Measurements from ENCODE around the gene USP21. TPM values are rescaled to one million over a fixed set of nuclear protein-coding genes. Genes with fewer than 3 reads are reported as not detected.

USP21 gene
- total and polyA plus RNA-seq, 3 experiments from 2014 or later = 26.1 to 28.3 (median 27.4) TPM

DNA sequence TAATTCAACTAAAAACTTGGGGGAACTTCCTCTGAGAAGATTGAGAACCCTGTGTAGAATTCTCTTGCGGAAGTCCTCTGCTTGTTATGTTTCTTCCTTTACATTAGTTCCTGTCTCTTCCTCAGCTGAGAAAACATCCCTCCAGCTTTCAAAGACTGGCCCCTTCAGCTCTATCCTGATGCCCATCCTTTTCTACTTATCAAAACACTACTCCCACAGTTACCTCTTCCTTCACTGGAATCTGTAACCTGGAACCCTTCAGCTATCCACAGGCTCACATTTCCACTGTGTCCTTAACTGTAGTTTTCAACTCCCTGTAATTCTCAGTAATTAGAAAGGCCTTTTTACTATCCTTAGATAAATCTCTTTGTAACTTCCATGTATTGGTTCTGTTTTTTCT, 20.9 kb upstream of the USP21 start:
- H3K4me3 ChIP-seq (ENCODE audit: low read length) = no peak overlapping the region
- POLR2A ChIA-PET = interaction anchor here (1.0 kb wide), 1 partner anchor 41 kb away, joined by 4 read pairs; no protein-coding TSS in a partner anchor
- peaks cover 0 to 2% (median 0%) of the 10 kb centered on the region in 3 donors for H3K36me3 Mint-ChIP-seq
- H3K27ac Mint-ChIP-seq = peak overlapping the region in 2 of 8 donors; percentile 11 to 86
- H3K27me3 ChIP-seq (ENCODE audit: insufficient read depth, low read length, poor library complexity, severe bottlenecking) = no peaks in the 10 kb centered on the region
- H3K36me3 ChIP-seq (ENCODE audit: insufficient read depth, low read length) = no peaks in the 10 kb centered on the region
- CTCF ChIA-PET = interaction anchor here (0.8 to 5.4 kb wide), 10 partner anchors 21 to 303 kb away, joined by 3 to 24 read pairs (median 5); partner anchors contain the start of genes ARHGAP30, KLHDC9, NIT1 and PFDN2
- DNase-seq = no peak
- H3K4me1 Mint-ChIP-seq = peaks cover 4 to 8% (median 6%) of the 10 kb centered on the region in 3 donors
- no peak overlapping the region for H3K27ac ChIP-seq (ENCODE audit: low read depth, low read length)
- H3K4me3 Mint-ChIP-seq = peak overlapping the region in 1 of 7 donors; percentile 8
- H3K27me3 Mint-ChIP-seq = no peaks in the 10 kb centered on the region
- H3K4me1 ChIP-seq (ENCODE audit: insufficient read depth, low read length) = peaks cover 5% of the 10 kb centered on the region
- H3K9me3 ChIP-seq (ENCODE audit: low read length) = no peaks in the 10 kb centered on the region
- H3K9me3 Mint-ChIP-seq = no peaks in the 10 kb centered on the region

GRCh38 chr1:161139766-161140165, 19.5 kb upstream of the USP21 start:
- H3K27me3 Mint-ChIP-seq = no peaks in the 10 kb centered on the region
- H3K4me1 ChIP-seq (ENCODE audit: insufficient read depth, low read length) = no peaks in the 10 kb centered on the region
- no peak overlapping the region for H3K27ac Mint-ChIP-seq
- H3K4me1 Mint-ChIP-seq = peaks cover 4 to 8% (median 6%) of the 10 kb centered on the region in 3 donors
- no peak overlapping the region for H3K4me3 ChIP-seq (ENCODE audit: low read length)
- H3K4me3 Mint-ChIP-seq = no peak overlapping the region
- peaks cover 0 to 2% (median 0%) of the 10 kb centered on the region in 3 donors for H3K36me3 Mint-ChIP-seq
- no peaks in the 10 kb centered on the region for H3K9me3 Mint-ChIP-seq
- H3K36me3 ChIP-seq (ENCODE audit: insufficient read depth, low read length) = no peaks in the 10 kb centered on the region
- ChIA-PET POLR2A (no interaction called here), CTCF (interaction anchor here (0.7 to 5.4 kb wide), 5 partner anchors 12 to 69 kb away, joined by 3 to 24 read pairs (median 9); partner anchors contain the start of genes ARHGAP30, KLHDC9 and PPOX)
- H3K27ac ChIP-seq (ENCODE audit: low read depth, low read length) = no peak overlapping the region
- no peaks in the 10 kb centered on the region for H3K27me3 ChIP-seq (ENCODE audit: insufficient read depth, low read length, poor library complexity, severe bottlenecking)
- peak in 2 of 5 donors; percentile 18 to 48 for DNase-seq
- H3K9me3 ChIP-seq (ENCODE audit: low read length) = no peaks in the 10 kb centered on the region

- no peaks in the 10 kb centered on the region for H3K36me3 ChIP-seq (ENCODE audit: insufficient read depth, low read length)
- no peaks in the 10 kb centered on the region for H3K27me3 ChIP-seq (ENCODE audit: insufficient read depth, low read length, poor library complexity, severe bottlenecking)
- DNase-seq = no peak
- H3K27me3 Mint-ChIP-seq = no peaks in the 10 kb centered on the region
- no peak overlapping the region for H3K4me3 Mint-ChIP-seq
- POLR2A ChIA-PET = interaction anchor here (0.7 kb wide), 1 partner anchor 10 kb away, joined by 3 read pairs; no protein-coding TSS in a partner anchor
- H3K9me3 Mint-ChIP-seq = no peaks in the 10 kb centered on the region
- CTCF ChIA-PET = interaction anchor here (0.7 to 5.4 kb wide), 9 partner anchors 10 to 151 kb away, joined by 3 to 24 read pairs (median 4); partner anchors contain the start of gene KLHDC9
- no peaks in the 10 kb centered on the region for H3K9me3 ChIP-seq (ENCODE audit: low read length)
- H3K27ac ChIP-seq (ENCODE audit: low read depth, low read length) = no peak overlapping the region
- H3K4me3 ChIP-seq (ENCODE audit: low read length) = no peak overlapping the region
- peak overlapping the region in 1 of 8 donors; percentile 32 for H3K27ac Mint-ChIP-seq
- peaks cover 1 to 3% (median 3%) of the 10 kb centered on the region in 3 donors for H3K4me1 Mint-ChIP-seq
- no peaks in the 10 kb centered on the region for H3K36me3 Mint-ChIP-seq
- no peaks in the 10 kb centered on the region for H3K4me1 ChIP-seq (ENCODE audit: insufficient read depth, low read length)
These were observed 18.4 kb upstream of the USP21 start for GRCh38 chr1:161140755-161141400.

DNA sequence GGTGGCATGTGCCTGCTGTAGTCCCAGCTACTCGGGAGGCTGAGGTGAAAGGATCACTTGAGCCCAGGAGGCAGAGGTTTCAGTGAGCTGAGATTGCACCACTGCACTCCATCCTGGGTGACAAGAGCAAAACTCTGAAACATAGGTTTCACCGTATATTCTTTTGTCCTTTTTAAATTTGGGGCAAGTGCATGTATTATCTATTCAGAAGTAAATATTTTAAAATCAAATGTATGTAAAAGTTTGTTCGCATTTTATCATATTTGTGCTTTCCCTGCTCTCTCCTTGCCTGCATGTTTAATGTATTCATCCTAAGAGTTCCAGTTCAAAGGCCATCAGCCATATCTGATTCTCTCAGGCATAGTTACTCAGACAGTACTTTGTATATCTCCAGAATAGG, 13.5 kb upstream of the USP21 start:
- POLR2A ChIA-PET = no interaction called here
- H3K36me3 Mint-ChIP-seq = no peaks in the 10 kb centered on the region
- H3K9me3 ChIP-seq (ENCODE audit: low read length) = no peaks in the 10 kb centered on the region
- no peaks in the 10 kb centered on the region for H3K4me1 Mint-ChIP-seq
- CTCF ChIA-PET = interaction anchor here (1.8 kb wide), 1 partner anchor 13 kb away, joined by 3 read pairs; the partner anchor contains the start of gene DEDD
- no peaks in the 10 kb centered on the region for H3K27me3 Mint-ChIP-seq
- H3K4me1 ChIP-seq (ENCODE audit: insufficient read depth, low read length) = no peaks in the 10 kb centered on the region
- H3K27me3 ChIP-seq (ENCODE audit: insufficient read depth, low read length, poor library complexity, severe bottlenecking) = no peaks in the 10 kb centered on the region
- no peak for DNase-seq
- no peak overlapping the region for H3K4me3 ChIP-seq (ENCODE audit: low read length)
- H3K4me3 Mint-ChIP-seq = no peak overlapping the region
- no peaks in the 10 kb centered on the region for H3K9me3 Mint-ChIP-seq
- H3K27ac ChIP-seq (ENCODE audit: low read depth, low read length) = no peak overlapping the region
- no peak overlapping the region for H3K27ac Mint-ChIP-seq
- H3K36me3 ChIP-seq (ENCODE audit: insufficient read depth, low read length) = no peaks in the 10 kb centered on the region

- POLR2A ChIA-PET = interaction anchor here (0.6 to 2.2 kb wide), 16 partner anchors 13 to 358 kb away, joined by 3 to 17 read pairs (median 4); partner anchors contain the start of genes ARHGAP30, B4GALT3, DEDD and NDUFS2
- CTCF ChIA-PET = interaction anchor here (0.7 to 6.4 kb wide), 8 partner anchors 12 to 154 kb away, joined by 3 to 44 read pairs (median 4); partner anchors contain the start of genes ARHGAP30, B4GALT3, PPOX and TOMM40L
- H3K36me3 ChIP-seq (ENCODE audit: insufficient read depth, low read length) = no peaks in the 10 kb centered on the region
- no peaks in the 10 kb centered on the region for H3K27me3 Mint-ChIP-seq
- peak overlapping the region; percentile 87 for H3K4me3 ChIP-seq (ENCODE audit: low read length)
- no peaks in the 10 kb centered on the region for H3K9me3 ChIP-seq (ENCODE audit: low read length)
- H3K4me1 Mint-ChIP-seq = peaks cover 21 to 39% (median 28%) of the 10 kb centered on the region in 3 donors
- H3K9me3 Mint-ChIP-seq = no peaks in the 10 kb centered on the region
- peaks cover 11% of the 10 kb centered on the region for H3K4me1 ChIP-seq (ENCODE audit: insufficient read depth, low read length)
- peak overlapping the region; percentile 98 for H3K27ac ChIP-seq (ENCODE audit: low read depth, low read length)
- H3K4me3 Mint-ChIP-seq = peak overlapping the region; percentile 98 to 100 (median 98)
- DNase-seq = no peak
- H3K27me3 ChIP-seq (ENCODE audit: insufficient read depth, low read length, poor library complexity, severe bottlenecking) = no peaks in the 10 kb centered on the region
- peaks cover 0 to 26% (median 7%) of the 10 kb centered on the region in 3 donors for H3K36me3 Mint-ChIP-seq
- peak overlapping the region; percentile 98 to 100 (median 100) for H3K27ac Mint-ChIP-seq
These were observed 6.1 kb upstream of the USP21 start for GRCh38 chr1:161153176-161153575.

- Histone ChIP-seq H3K4me1 (ENCODE audit: insufficient read depth, low read length) (peaks cover 14% of the 10 kb centered on the region), H3K4me3 (ENCODE audit: low read length) (peak within 1 kb of the TSS; percentile 87), H3K27me3 (ENCODE audit: insufficient read depth, low read length, poor library complexity, severe bottlenecking) (no peaks in the 10 kb centered on the region), H3K27ac (ENCODE audit: low read depth, low read length) (peak within 1 kb of the TSS; percentile 98), H3K36me3 (ENCODE audit: insufficient read depth, low read length) (no peaks in the 10 kb centered on the region), H3K9me3 (ENCODE audit: low read length) (no peaks in the 10 kb centered on the region)
- POLR2A ChIA-PET = interaction anchor here (0.6 to 2.2 kb wide), 12 partner anchors 12 to 160 kb away, joined by 3 to 17 read pairs (median 4); partner anchors contain the start of genes ARHGAP30, B4GALT3, DEDD and NDUFS2
- Mint-ChIP-seq H3K36me3 (peaks cover 0 to 33% (median 7%) of the 10 kb centered on the region in 3 donors), H3K4me1 (peaks cover 25 to 44% (median 34%) of the 10 kb centered on the region in 3 donors), H3K27ac (peak within 1 kb of the TSS; percentile 98 to 100 (median 100)), H3K4me3 (peak within 1 kb of the TSS; percentile 98 to 100 (median 98)), H3K9me3 (no peaks in the 10 kb centered on the region), H3K27me3 (no peaks in the 10 kb centered on the region)
- DNase-seq = peak; percentile 68 to 90 (median 88)
- CTCF ChIA-PET = interaction anchor here (0.7 to 6.4 kb wide), 8 partner anchors 12 to 154 kb away, joined by 3 to 44 read pairs (median 4); partner anchors contain the start of genes ARHGAP30, B4GALT3, PPOX and TOMM40L
These were observed 5.5 kb upstream of the USP21 start, which contains the start of gene UFC1 for GRCh38 chr1:161153682-161154337. Gene UFC1, plus strand, starts transcription at chr1:161153978. Its CDS starts 20 bp downstream, at chr1:161153998.

DNA sequence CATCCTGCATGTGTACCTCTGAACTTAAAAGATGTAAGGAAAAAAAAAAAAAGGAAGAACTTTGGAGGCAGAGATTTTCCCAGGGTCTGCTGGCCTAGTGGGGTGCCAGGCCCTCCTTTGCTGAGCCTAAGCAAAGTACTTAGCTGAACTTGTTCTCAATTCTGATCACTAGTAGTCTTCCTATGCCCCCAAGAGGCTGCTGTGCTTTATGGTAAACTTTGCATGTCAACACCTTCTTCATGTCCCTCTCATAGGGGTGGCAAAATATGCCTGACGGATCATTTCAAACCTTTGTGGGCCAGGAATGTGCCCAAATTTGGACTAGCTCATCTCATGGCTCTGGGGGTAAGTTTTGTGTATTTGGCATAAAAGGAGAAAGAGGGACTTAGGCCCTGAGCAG, 1.4 kb upstream of the USP21 start:
- Histone ChIP-seq H3K27me3 (ENCODE audit: insufficient read depth, low read length, poor library complexity, severe bottlenecking) (no peaks in the 10 kb centered on the region), H3K36me3 (ENCODE audit: insufficient read depth, low read length) (no peaks in the 10 kb centered on the region), H3K4me1 (ENCODE audit: insufficient read depth, low read length) (peaks cover 41% of the 10 kb centered on the region), H3K4me3 (ENCODE audit: low read length) (no peak overlapping the region), H3K9me3 (ENCODE audit: low read length) (no peaks in the 10 kb centered on the region), H3K27ac (ENCODE audit: low read depth, low read length) (no peak overlapping the region)
- Mint-ChIP-seq H3K36me3 (peaks cover 0 to 63% (median 10%) of the 10 kb centered on the region in 3 donors), H3K9me3 (no peaks in the 10 kb centered on the region), H3K4me1 (peaks cover 43 to 81% (median 70%) of the 10 kb centered on the region in 3 donors), H3K27ac (peak overlapping the region; percentile 54 to 97 (median 94)), H3K4me3 (peak overlapping the region; percentile 33 to 96 (median 93)), H3K27me3 (no peaks in the 10 kb centered on the region)
- DNase-seq = no peak
- CTCF ChIA-PET = interaction anchor here (1.3 to 6.4 kb wide), 4 partner anchors 8 to 68 kb away, joined by 3 to 44 read pairs (median 10); partner anchors contain the start of genes NIT1, PFDN2, PPOX and TOMM40L
- POLR2A ChIA-PET = interaction anchor here (0.8 to 1.1 kb wide), 2 partner anchors 28 to 68 kb away, joined by 3 read pairs; partner anchors contain the start of gene TOMM40L
